GM12864 (cell line): ENCODE results near the gene AP4S1.

Experiments used
- DNase-seq: peaks from one replicate; pipeline ENCODE4 v3.0.0-alpha.2; 2011; ENCODE audit warnings: low read depth
- H3K4me3 ChIP-seq: 2 replicates; pipeline ENCODE4 v1.5.1; 2011; ENCODE audit warnings: mild to moderate bottlenecking, low read depth, low read length, control low read depth
- CTCF ChIP-seq: IDR thresholded peaks from 2 replicates; pipeline ENCODE4 v1.5.1; 2011; ENCODE audit warnings: low read depth, mild to moderate bottlenecking, moderate library complexity, low read length, control low read depth, inconsistent platforms; ENCODE audit errors: missing control alignments

AP4S1 gene

GRCh38 chr14:31122921-31123320 is 97.5 kb downstream of the AP4S1 start:
- no peak for TF ChIP-seq CTCF
- DNase-seq, result no peak
- H3K4me3 ChIP-seq, result no peak overlapping the region

GRCh38 chr14:31124197-31124596 is 98.7 kb downstream of the AP4S1 start:
- DNase-seq, result no peak
- no peak for TF ChIP-seq CTCF
- H3K4me3 ChIP-seq, result no peak overlapping the region

GRCh38 chr14:31125231-31125630 is 99.8 kb downstream of the AP4S1 start:
- DNase-seq, result no peak
- no peak overlapping the region for H3K4me3 ChIP-seq
- TF ChIP-seq CTCF, result no peak

GRCh38 chr14:31126680-31127079 is 101.2 kb downstream of the AP4S1 start:
- TF ChIP-seq CTCF, result no peak
- DNase-seq, result no peak
- no peak overlapping the region for H3K4me3 ChIP-seq

- H3K4me3 ChIP-seq, result no peak overlapping the region
- no peak for TF ChIP-seq CTCF
- no peak for DNase-seq
Measured at GRCh38 chr14:31127690-31128089, 102.2 kb downstream of the AP4S1 start.

GRCh38 chr14:31128601-31129526 is 103.4 kb downstream of the AP4S1 start:
- H3K4me3 ChIP-seq, result no peak overlapping the region
- TF ChIP-seq CTCF, result no peak
- DNase-seq, result peak; percentile 4

GRCh38 chr14:31133133-31133532 is 107.7 kb downstream of the AP4S1 start:
- no peak for TF ChIP-seq CTCF
- no peak for DNase-seq

More at GRCh38 chr14:31133133-31133532, 107.7 kb downstream of the AP4S1 start:
- H3K4me3 ChIP-seq, result no peak overlapping the region
